Medulla oblongata (tissue), 1 donor: ENCODE data around the gene HIPK3.
A peak's percentile ranks its signal among the peaks of the same experiment; 100 is the strongest.
"Not testable (repeated sequence)": the region's sequence is repeated elsewhere in the genome, so short reads cannot be mapped to it uniquely, and the experiment has no call there.

Experiments
- DNase-seq: peaks from one replicate; pipeline ENCODE4 v3.0.0-alpha.2; 2015; ENCODE audit errors: extremely low spot score

HIPK3 gene

GRCh38 chr11:33257160-33257896 is at the start of gene HIPK3:
Gene HIPK3, plus strand, starts transcription at chr11:33257381.
- DNase-seq, result peak; percentile 83

GRCh38 chr11:33207408-33207985 is 49.7 kb upstream of the HIPK3 start:
- DNase-seq, result no peak

- no peak for DNase-seq
Observed at GRCh38 chr11:33208150-33208549, 49.0 kb upstream of the HIPK3 start.

GRCh38 chr11:33211153-33211552 is 46.0 kb upstream of the HIPK3 start:
- no peak for DNase-seq

- DNase-seq, result no peak
Observed at GRCh38 chr11:33211580-33211979, 45.6 kb upstream of the HIPK3 start.

- DNase-seq, result no peak
Observed at GRCh38 chr11:33214187-33214586, 43.0 kb upstream of the HIPK3 start.

- DNase-seq, result no peak
Observed at GRCh38 chr11:33214767-33215166, 42.4 kb upstream of the HIPK3 start.

- not testable (repeated sequence) for DNase-seq
Observed at GRCh38 chr11:33216676-33217075, 40.5 kb upstream of the HIPK3 start.

- DNase-seq, result no peak
Observed at GRCh38 chr11:33222052-33222750, 35.0 kb upstream of the HIPK3 start.

GRCh38 chr11:33225371-33225770 is 31.8 kb upstream of the HIPK3 start:
- no peak for DNase-seq

- no peak for DNase-seq
Observed at GRCh38 chr11:33227578-33228261, 29.5 kb upstream of the HIPK3 start.

- DNase-seq, result no peak
Observed at GRCh38 chr11:33234397-33235190, 22.6 kb upstream of the HIPK3 start.

- no peak for DNase-seq
Observed at GRCh38 chr11:33237039-33237597, 20.1 kb upstream of the HIPK3 start.

GRCh38 chr11:33242575-33242974 is 14.6 kb upstream of the HIPK3 start:
- no peak for DNase-seq

- DNase-seq, result not testable (repeated sequence)
Observed at GRCh38 chr11:33243654-33244053, 13.5 kb upstream of the HIPK3 start.

- no peak for DNase-seq
Observed at GRCh38 chr11:33248416-33248971, 8.7 kb upstream of the HIPK3 start.

GRCh38 chr11:33256031-33256812 is 959 bp upstream of the HIPK3 start:
- peak; percentile 42 for DNase-seq

- peak; percentile 44 for DNase-seq
Observed at GRCh38 chr11:33256813-33257159, 395 bp upstream of the HIPK3 start.

- peak; percentile 85 for DNase-seq
Observed at GRCh38 chr11:33257897-33258630, 883 bp downstream of the HIPK3 start.
